ENCODE data around the gene CYB561.

CYB561 gene

GRCh38 chr17:63452046-63452961, 6.2 kb upstream of the CYB561 start:
- no peak for TF ChIP-seq REST (IDR thresholded peaks at IDR 0.05; ENCODE audit: insufficient read depth in 1 of 2, low read depth in 2 of 2, low read length in 2 of 2)
- no peak for TF ChIP-seq TAF1 (IDR thresholded peaks at IDR 0.05; ENCODE audit: borderline replicate concordance, insufficient read depth, low read length)
- no peak for TF ChIP-seq SIN3A (IDR thresholded peaks at IDR 0.05; ENCODE audit: borderline replicate concordance, insufficient read depth, low read length)
- no peak for TF ChIP-seq POLR2AphosphoS5 (IDR thresholded peaks at IDR 0.05; ENCODE audit: low read depth, low read length)
- no peak for TF ChIP-seq FOXP2 (optimal IDR thresholded peaks at IDR 0.05; ENCODE audit: borderline replicate concordance, extremely low read depth, extremely low read length, insufficient read depth)

DNA sequence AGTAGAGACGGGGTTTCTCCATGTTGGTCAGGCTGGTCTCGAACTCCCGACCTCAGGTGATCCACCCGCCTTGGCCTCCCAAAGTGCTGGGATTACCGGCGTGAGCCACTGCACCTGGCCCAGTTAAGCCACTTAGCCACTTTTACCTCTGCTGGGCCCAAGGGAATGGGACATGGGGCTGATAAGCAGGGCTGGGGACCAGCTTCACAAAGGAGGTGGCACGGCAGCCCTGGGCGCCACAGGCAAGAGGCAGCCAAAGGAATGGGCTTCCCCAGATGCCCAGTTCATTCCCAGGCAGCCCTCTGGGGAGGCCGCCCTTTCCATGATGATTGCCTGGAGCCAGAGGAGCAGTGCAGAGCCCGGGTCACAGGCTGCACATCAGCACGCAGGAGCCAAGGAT, 5.0 kb upstream of the CYB561 start:
- TF ChIP-seq POLR2AphosphoS5 (IDR thresholded peaks at IDR 0.05; ENCODE audit: low read depth, low read length): no peak
- no peak for TF ChIP-seq SIN3A (IDR thresholded peaks at IDR 0.05; ENCODE audit: borderline replicate concordance, insufficient read depth, low read length)
- no peak for TF ChIP-seq TAF1 (IDR thresholded peaks at IDR 0.05; ENCODE audit: borderline replicate concordance, insufficient read depth, low read length)
- no peak for TF ChIP-seq FOXP2 (optimal IDR thresholded peaks at IDR 0.05; ENCODE audit: borderline replicate concordance, extremely low read depth, extremely low read length, insufficient read depth)
- no peak for TF ChIP-seq REST (IDR thresholded peaks at IDR 0.05; ENCODE audit: insufficient read depth in 1 of 2, low read depth in 2 of 2, low read length in 2 of 2)

DNA sequence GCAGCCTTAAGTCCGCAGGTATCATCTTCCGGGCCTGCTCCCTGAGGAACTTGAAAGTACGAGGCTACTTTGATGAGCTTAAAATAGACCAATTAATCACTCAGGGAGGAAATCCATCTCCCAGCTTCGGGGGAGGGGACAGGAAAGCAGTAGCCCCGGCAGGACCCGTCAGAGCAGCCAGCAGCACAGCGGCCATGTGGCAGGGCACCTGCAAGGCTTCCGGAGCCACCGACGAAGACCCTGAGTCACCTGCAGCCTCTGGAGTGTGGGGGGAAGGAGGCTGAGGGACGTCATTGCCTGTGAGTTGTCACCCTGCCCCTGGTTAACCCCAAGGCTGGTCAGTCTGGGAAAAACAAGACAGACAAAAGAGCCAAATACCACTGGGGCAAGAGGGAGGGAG, 4.4 kb upstream of the CYB561 start:
- TF ChIP-seq TAF1 (IDR thresholded peaks at IDR 0.05; ENCODE audit: borderline replicate concordance, insufficient read depth, low read length) (no peak), REST (IDR thresholded peaks at IDR 0.05; ENCODE audit: insufficient read depth in 1 of 2, low read depth in 2 of 2, low read length in 2 of 2) (no peak), FOXP2 (optimal IDR thresholded peaks at IDR 0.05; ENCODE audit: borderline replicate concordance, extremely low read depth, extremely low read length, insufficient read depth) (no peak), SIN3A (IDR thresholded peaks at IDR 0.05; ENCODE audit: borderline replicate concordance, insufficient read depth, low read length) (no peak), POLR2AphosphoS5 (IDR thresholded peaks at IDR 0.05; ENCODE audit: low read depth, low read length) (no peak)

DNA sequence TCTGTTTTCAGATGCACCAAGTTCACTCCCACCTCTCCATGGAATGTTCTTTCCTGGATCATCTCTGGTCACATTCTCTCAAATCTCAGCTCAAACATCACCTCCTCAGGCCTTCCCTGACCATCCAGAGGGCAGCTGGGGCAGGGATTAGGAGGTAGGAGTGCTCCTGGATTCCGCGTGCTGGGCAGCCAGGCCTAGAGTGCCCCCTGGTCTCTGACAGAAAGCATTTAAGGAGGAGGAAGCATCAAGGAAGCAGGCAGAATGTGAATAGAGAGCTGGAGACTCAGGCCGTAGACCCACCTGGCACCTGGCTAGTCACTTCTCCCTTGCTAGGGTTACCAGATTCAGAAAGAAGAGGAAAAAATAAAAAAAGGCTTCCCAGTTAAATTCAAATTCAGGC, 2.5 kb upstream of the CYB561 start:
- TF ChIP-seq POLR2AphosphoS5 (IDR thresholded peaks at IDR 0.05; ENCODE audit: low read depth, low read length) (no peak), REST (IDR thresholded peaks at IDR 0.05; ENCODE audit: insufficient read depth in 1 of 2, low read depth in 2 of 2, low read length in 2 of 2) (no peak), SIN3A (IDR thresholded peaks at IDR 0.05; ENCODE audit: borderline replicate concordance, insufficient read depth, low read length) (no peak)
